ENCODE measurements around the gene GSDME. TPM values are rescaled to one million over a fixed set of nuclear protein-coding genes. Genes with fewer than 3 reads are reported as not detected.

GSDME gene
- polyA plus RNA-seq, 1 donor, result 87.6 TPM

DNA sequence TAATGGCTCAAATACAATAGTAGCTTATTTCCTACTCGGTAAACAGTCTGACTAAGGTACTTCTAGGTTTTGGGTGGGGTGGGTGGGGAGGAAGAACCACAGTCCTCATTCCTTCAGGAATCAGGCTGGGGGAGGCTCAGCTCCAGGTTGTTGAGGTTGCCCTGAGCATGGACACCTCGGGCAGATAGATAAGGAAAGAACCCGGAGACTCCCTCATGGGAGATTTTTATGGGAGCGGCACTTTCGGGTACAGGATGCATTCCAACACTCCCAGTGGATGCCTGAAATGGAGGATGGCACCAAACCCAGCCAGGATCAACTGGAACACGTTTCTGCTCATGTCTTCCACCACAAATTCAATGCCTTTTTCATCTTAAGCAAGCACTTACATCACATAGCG lies 5.5 kb upstream of the GSDME start:
- WGBS (ENCODE audit: insufficient coverage, low lambda C conversion rate), result 100% methylated on average over 1 of the region's 7 CpGs
- Histone ChIP-seq H3K9me3 (ENCODE audit: control insufficient read depth, low read depth, low read length) (no peaks in the 10 kb centered on the region), H3K27me3 (ENCODE audit: control insufficient read depth, insufficient read depth, low read length) (peaks cover 2% of the 10 kb centered on the region), H3K4me1 (ENCODE audit: control insufficient read depth, insufficient read depth, low read length) (peaks cover 6% of the 10 kb centered on the region), H3K27ac (ENCODE audit: low read length) (no peak overlapping the region), H3K4me3 (ENCODE audit: low read length) (no peak overlapping the region), H3K36me3 (ENCODE audit: control insufficient read depth, insufficient read depth, low read length) (no peaks in the 10 kb centered on the region)
- DNase-seq, result no peak

DNA sequence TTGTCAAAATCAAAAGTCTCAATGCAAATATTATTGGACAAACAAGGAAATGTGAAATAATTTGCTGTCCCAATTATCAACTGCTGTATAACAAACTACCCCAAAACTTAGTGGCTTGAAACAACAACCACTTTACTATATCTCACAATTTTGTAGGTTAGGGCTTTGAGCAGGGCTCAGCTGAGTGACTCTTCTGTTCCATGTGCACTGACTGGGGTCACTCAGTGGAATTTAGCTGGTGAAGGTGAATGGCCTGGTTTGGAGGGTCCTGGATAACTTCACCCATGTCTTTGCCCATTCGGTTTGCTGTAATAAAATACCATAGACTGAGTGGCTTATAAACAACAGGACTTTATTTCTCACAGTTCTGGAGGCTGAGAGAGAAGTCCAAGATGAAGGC lies 3.7 kb upstream of the GSDME start:
- H3K4me1 ChIP-seq (ENCODE audit: control insufficient read depth, insufficient read depth, low read length), result peaks cover 9% of the 10 kb centered on the region
- no peak overlapping the region for H3K27ac ChIP-seq (ENCODE audit: low read length)
- H3K4me3 ChIP-seq (ENCODE audit: low read length), result no peak overlapping the region
- no CpG with 5 or more reads among the region's 1 CpG for WGBS (ENCODE audit: insufficient coverage, low lambda C conversion rate)
- peaks cover 2% of the 10 kb centered on the region for H3K27me3 ChIP-seq (ENCODE audit: control insufficient read depth, insufficient read depth, low read length)
- no peak for DNase-seq
- no peaks in the 10 kb centered on the region for H3K9me3 ChIP-seq (ENCODE audit: control insufficient read depth, low read depth, low read length)
- H3K36me3 ChIP-seq (ENCODE audit: control insufficient read depth, insufficient read depth, low read length), result no peaks in the 10 kb centered on the region

DNA sequence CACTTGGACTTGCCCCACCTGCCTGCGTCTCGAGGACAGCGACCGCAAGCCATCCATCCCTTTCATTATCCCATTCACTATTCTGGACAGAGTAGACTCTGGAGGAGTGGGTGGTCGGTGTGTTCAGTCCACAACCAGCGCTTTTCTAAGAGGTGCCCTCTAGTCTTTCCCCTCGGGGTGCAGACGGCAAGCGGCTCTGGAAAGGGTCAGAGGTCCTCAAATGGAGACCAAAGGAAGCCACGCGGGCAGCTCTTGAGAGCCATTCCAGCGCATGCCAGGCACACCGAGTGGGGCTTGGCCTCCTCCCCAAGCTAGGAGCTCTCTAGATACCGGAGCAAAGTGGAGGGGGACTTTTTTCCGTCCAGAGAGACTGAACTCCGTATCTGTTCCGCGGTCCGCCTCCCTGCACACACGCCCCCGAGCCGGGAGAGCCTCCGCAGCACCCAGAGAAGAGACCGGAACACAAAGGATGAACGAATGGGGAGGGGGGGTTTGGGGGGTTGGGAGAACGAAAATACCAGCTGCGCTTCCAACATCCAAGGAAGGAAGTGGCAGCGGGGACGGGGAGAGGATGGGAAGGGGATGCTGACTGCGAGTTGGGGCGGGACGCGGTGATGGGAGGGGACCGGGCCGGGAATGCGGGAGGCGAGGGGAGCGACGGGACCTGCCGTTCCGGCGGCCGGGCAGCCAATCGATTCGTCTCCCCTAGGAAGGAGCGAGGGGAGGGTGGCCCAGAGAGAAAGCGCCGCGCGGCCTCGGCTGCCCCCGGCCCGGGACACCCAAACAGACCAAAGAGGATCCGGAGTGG lies 515 bp downstream of the GSDME start:
- DNase-seq, result peak in 1 of 2 donors; percentile 33
- Histone ChIP-seq H3K36me3 (ENCODE audit: control insufficient read depth, insufficient read depth, low read length) (no peaks in the 10 kb centered on the region), H3K4me3 (ENCODE audit: low read length) (peak overlapping the region; percentile 88), H3K27ac (ENCODE audit: low read length) (peak overlapping the region; percentile 92), H3K4me1 (ENCODE audit: control insufficient read depth, insufficient read depth, low read length) (peaks cover 10% of the 10 kb centered on the region), H3K27me3 (ENCODE audit: control insufficient read depth, insufficient read depth, low read length) (no peaks in the 10 kb centered on the region), H3K9me3 (ENCODE audit: control insufficient read depth, low read depth, low read length) (no peaks in the 10 kb centered on the region)
- no CpG with 5 or more reads among the region's 54 CpGs for WGBS (ENCODE audit: insufficient coverage, low lambda C conversion rate)

DNA sequence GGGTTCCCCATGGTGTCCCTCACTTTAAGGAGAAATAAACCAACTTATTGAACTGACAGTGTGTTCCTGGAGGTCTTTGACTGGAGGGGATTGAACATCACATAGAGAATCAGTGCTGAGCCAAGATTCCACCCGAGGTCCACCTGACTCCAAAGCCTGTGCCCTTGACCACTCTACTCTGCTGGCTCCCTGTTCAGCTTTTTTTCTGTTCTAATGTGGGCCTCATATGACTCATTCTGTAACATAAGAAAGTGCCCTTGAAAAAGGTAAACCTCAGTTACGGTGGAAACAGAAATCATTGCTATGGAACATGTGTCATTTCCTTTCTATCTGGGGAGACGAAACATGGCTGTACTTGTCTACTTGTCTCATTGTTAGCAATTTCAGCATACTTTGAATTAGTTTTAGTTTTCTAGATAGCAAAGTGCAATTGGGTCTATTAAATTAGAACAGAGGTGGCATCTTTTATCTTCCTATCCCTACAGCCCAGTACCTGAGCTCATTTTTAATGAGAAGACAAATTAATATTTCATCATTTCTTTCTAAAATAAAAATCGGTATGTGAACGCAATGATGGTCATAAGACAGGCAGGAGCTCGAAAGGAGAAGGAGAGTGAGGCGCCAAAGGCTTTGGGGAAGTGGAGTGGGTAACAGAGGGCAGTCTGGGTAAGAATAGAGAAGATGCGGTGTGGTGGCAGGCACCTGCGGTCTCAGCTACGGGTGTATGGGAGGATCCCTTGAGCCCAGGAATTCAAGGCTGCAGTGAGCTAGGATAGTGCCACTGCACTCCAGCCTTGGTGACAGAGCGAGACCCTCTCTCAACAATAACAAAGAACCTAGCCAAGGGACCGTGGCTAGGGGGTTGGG lies 1.5 kb downstream of the GSDME start:
- Histone ChIP-seq H3K4me1 (ENCODE audit: control insufficient read depth, insufficient read depth, low read length) (peaks cover 11% of the 10 kb centered on the region), H3K4me3 (ENCODE audit: low read length) (peak overlapping the region; percentile 88), H3K27ac (ENCODE audit: low read length) (peak overlapping the region; percentile 92), H3K27me3 (ENCODE audit: control insufficient read depth, insufficient read depth, low read length) (no peaks in the 10 kb centered on the region), H3K36me3 (ENCODE audit: control insufficient read depth, insufficient read depth, low read length) (no peaks in the 10 kb centered on the region), H3K9me3 (ENCODE audit: control insufficient read depth, low read depth, low read length) (no peaks in the 10 kb centered on the region)
- 50% methylated on average over 1 of the region's 12 CpGs for WGBS (ENCODE audit: insufficient coverage, low lambda C conversion rate)
- peak; percentile 43 to 73 for DNase-seq

DNA sequence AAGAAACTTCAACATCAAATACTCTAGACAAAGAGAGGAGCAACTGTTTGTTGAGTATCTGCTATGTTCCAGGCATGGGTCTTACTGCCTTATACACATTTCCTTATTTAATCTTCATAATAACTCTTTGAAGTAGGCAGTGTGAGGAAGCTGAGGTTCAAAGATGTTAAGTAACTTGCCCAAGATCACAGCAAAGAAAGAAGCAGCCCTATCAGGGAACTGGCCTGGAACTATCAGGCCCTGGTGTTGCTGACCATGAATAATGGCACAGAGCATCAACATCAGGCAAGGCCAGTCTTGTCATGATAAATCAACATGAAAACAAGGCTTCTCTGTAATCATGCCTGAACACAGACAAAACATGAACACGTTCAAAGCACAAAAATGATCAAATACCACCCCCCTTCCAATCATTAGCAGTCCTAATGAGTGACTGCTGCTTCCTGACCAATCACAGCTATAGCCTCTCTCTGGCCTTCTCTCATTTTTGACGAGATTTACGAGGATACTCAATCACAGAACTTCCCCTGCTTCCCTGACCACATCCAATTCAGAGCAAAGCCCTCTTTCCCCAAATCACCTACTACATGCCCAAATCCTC lies 2.3 kb downstream of the GSDME start:
- H3K27me3 ChIP-seq (ENCODE audit: control insufficient read depth, insufficient read depth, low read length), result no peaks in the 10 kb centered on the region
- peak in 1 of 2 donors; percentile 10 for DNase-seq
- no peak overlapping the region for H3K4me3 ChIP-seq (ENCODE audit: low read length)
- peaks cover 13% of the 10 kb centered on the region for H3K4me1 ChIP-seq (ENCODE audit: control insufficient read depth, insufficient read depth, low read length)
- WGBS (ENCODE audit: insufficient coverage, low lambda C conversion rate), result 100% methylated on average over 2 of the region's 3 CpGs
- H3K9me3 ChIP-seq (ENCODE audit: control insufficient read depth, low read depth, low read length), result no peaks in the 10 kb centered on the region
- H3K27ac ChIP-seq (ENCODE audit: low read length), result peak overlapping the region; percentile 92
- H3K36me3 ChIP-seq (ENCODE audit: control insufficient read depth, insufficient read depth, low read length), result no peaks in the 10 kb centered on the region

DNA sequence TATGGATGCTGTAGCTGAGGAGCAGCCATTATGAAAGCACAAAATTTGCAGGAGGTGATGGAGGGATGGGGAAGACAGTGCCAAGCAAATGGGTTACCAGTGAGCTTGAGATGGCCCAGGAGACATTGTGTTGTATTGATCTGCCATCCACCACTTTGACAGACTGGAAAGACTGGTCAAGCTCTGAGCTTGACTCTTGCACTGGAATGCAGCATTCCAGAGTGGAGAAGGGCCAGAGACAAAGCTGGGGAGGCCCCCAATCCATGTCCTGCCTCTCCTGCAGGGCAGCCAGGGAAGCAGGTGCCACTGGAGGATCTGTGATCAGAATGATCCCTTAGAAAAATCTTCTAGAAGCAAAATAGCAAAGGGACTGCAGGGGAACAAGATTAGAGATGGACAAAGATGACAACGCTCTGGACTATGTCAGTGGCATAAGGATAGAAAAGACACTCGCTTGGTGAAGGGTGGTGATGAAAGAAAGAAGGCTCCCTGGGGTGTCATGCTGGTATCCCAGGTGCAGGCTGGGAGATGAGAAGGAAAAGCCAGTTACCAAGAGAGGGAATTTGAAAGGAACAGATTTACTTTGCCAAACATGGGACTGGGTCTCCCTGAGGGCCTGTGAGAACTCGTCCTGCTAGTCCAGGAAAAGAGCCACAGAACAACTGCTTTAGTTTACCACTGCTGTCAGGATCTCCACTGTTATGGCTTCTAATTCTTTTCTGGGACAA lies 5.0 kb downstream of the GSDME start:
- H3K36me3 ChIP-seq (ENCODE audit: control insufficient read depth, insufficient read depth, low read length), result peaks cover 5% of the 10 kb centered on the region
- no peak overlapping the region for H3K27ac ChIP-seq (ENCODE audit: low read length)
- no peak overlapping the region for H3K4me3 ChIP-seq (ENCODE audit: low read length)
- no peaks in the 10 kb centered on the region for H3K27me3 ChIP-seq (ENCODE audit: control insufficient read depth, insufficient read depth, low read length)
- DNase-seq, result no peak
- H3K9me3 ChIP-seq (ENCODE audit: control insufficient read depth, low read depth, low read length), result no peaks in the 10 kb centered on the region
- peaks cover 6% of the 10 kb centered on the region for H3K4me1 ChIP-seq (ENCODE audit: control insufficient read depth, insufficient read depth, low read length)
- 100% methylated on average over 2 of the region's 3 CpGs for WGBS (ENCODE audit: insufficient coverage, low lambda C conversion rate)

DNA sequence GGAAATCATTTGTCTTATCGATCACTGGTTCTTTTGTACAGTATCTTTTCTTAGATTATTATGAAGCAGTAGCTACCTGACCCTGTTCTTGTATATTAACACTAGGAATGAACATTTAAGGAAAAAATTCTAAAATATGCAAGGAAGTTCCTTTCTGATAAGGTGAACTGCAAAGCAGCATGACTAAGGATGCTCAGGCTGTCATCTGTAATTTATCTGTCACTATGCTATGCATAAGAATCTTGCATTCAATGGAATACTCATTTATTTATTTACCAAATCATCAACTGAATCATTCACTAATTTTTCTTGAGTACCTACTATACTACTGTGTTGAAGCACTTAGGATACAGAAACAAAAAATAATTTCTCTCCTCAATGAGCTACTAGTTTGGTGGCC lies 5.8 kb downstream of the GSDME start:
- no CpG with 5 or more reads among the region's 1 CpG for WGBS (ENCODE audit: insufficient coverage, low lambda C conversion rate)
- H3K4me1 ChIP-seq (ENCODE audit: control insufficient read depth, insufficient read depth, low read length), result peaks cover 6% of the 10 kb centered on the region

DNA sequence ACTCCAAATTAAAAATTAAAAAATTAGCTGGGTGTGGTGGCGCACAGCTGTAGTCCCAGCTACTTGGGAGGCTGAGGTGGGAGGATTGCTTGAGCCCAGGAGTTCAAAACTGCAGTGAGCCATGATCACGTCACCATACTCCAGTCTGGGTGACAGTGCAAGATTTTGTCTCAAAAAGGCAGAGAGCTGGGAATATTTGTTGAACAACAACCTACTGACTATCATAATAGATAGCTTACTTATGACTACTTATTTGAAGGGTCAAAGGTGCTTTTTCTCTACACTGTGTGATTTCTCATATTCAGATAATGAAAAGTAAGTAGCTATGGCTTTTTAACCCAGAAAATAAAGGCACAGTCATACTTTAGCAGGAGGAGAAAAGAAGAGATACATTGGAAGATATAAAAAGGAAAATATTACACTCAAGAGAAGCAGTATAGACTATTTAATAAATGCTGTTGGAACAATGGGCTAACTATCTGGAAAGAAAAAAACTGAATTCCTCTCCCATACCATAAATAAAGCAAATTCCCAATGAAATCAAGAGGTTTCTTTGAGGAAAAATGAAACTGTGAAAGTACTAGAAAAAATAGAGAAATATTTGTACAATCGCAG lies 6.7 kb downstream of the GSDME start:
- WGBS (ENCODE audit: insufficient coverage, low lambda C conversion rate), result 92% methylated on average over 1 of the region's 3 CpGs
- peak; percentile 23 to 50 for DNase-seq
- no peak overlapping the region for H3K4me3 ChIP-seq (ENCODE audit: low read length)
- no peaks in the 10 kb centered on the region for H3K27me3 ChIP-seq (ENCODE audit: control insufficient read depth, insufficient read depth, low read length)
- H3K27ac ChIP-seq (ENCODE audit: low read length), result peak overlapping the region; percentile 71
- H3K36me3 ChIP-seq (ENCODE audit: control insufficient read depth, insufficient read depth, low read length), result peaks cover 12% of the 10 kb centered on the region
- peaks cover 8% of the 10 kb centered on the region for H3K4me1 ChIP-seq (ENCODE audit: control insufficient read depth, insufficient read depth, low read length)
- no peaks in the 10 kb centered on the region for H3K9me3 ChIP-seq (ENCODE audit: control insufficient read depth, low read depth, low read length)

More for the DNA sequence above, 5.8 kb downstream of the GSDME start:
- DNase-seq, result no peak
- Histone ChIP-seq H3K4me3 (ENCODE audit: low read length) (no peak overlapping the region), H3K9me3 (ENCODE audit: control insufficient read depth, low read depth, low read length) (no peaks in the 10 kb centered on the region), H3K27ac (ENCODE audit: low read length) (no peak overlapping the region), H3K27me3 (ENCODE audit: control insufficient read depth, insufficient read depth, low read length) (no peaks in the 10 kb centered on the region), H3K36me3 (ENCODE audit: control insufficient read depth, insufficient read depth, low read length) (peaks cover 12% of the 10 kb centered on the region)

DNA sequence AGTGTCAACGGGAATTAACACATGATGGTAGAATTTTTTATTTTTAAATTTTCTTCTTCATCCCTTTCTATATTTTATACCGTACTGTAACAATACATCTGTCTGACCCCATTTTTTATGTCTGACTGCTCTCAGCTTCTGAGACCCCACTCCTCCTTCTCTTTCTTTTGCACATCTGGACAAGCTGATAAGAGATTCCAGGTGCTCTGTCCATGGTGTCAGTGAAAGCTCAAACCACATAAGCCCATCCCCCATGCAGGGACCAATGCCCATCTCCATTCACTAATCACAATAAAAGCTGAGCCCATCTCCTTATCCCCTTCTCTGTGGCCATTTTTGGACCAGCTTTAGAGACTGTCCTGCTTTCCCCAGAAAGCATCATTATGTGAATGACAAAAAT lies 8.7 kb downstream of the GSDME start:
- Histone ChIP-seq H3K4me1 (ENCODE audit: control insufficient read depth, insufficient read depth, low read length) (peaks cover 14% of the 10 kb centered on the region), H3K27ac (ENCODE audit: low read length) (no peak overlapping the region), H3K4me3 (ENCODE audit: low read length) (no peak overlapping the region), H3K27me3 (ENCODE audit: control insufficient read depth, insufficient read depth, low read length) (no peaks in the 10 kb centered on the region), H3K9me3 (ENCODE audit: control insufficient read depth, low read depth, low read length) (no peaks in the 10 kb centered on the region), H3K36me3 (ENCODE audit: control insufficient read depth, insufficient read depth, low read length) (peaks cover 17% of the 10 kb centered on the region)
- 100% methylated on average over 2 of the region's 2 CpGs for WGBS (ENCODE audit: insufficient coverage, low lambda C conversion rate)
- DNase-seq, result no peak
